HCT116 (cell line): ENCODE results near the gene GPR89B.

ENCODE experiments used
- CTCF ChIP-seq, 3 experiments: fragments of 200-600 bp in 1 of 3; sonication (generic) in 1 of 3; IDR thresholded peaks in 2 of 3; conservative IDR thresholded peaks in 1 of 3; 2 replicates each; pipeline ENCODE4 v1.5.1; 2012 to 2017; ENCODE audit warnings: low read depth in 2 of 3, low read length in 2 of 3, antibody characterized with exemption in 1 of 3, borderline replicate concordance in 1 of 3, control low read depth in 1 of 3, mild to moderate bottlenecking in 1 of 3, mixed read lengths in 1 of 3, mixed run types in 1 of 3, moderate library complexity in 1 of 3; ENCODE audit not compliant: insufficient read depth in 1 of 3
- EZH2 ChIP-seq: fragments of 200-600 bp; sonication (generic); IDR thresholded peaks from 2 replicates; pipeline ENCODE4 v1.6.1; 2017; ENCODE audit warnings: antibody characterized with exemption, mixed run types
- EZH2phosphoT487 ChIP-seq: fragments of 200-600 bp; IDR thresholded peaks from 2 replicates; pipeline ENCODE4 v1.6.1; 2018; ENCODE audit warnings: antibody characterized with exemption, borderline replicate concordance
- MAX ChIP-seq: IDR thresholded peaks from 2 replicates; pipeline ENCODE4 v1.6.1; 2012
- POLR2A ChIP-seq: IDR thresholded peaks from 2 replicates; pipeline ENCODE4 v1.7.0; 2011; ENCODE audit warnings: borderline replicate concordance; ENCODE audit not compliant: insufficient read depth, insufficient read length; ENCODE audit errors: extremely low read depth
- POLR2AphosphoS5 ChIP-seq: IDR thresholded peaks from 2 replicates; pipeline ENCODE4 v1.6.1; 2011; ENCODE audit warnings: mild to moderate bottlenecking, low read depth, low read length, moderate library complexity
- SP1 ChIP-seq: IDR thresholded peaks from 2 replicates; pipeline ENCODE4 v1.6.1; 2012; ENCODE audit warnings: low read depth
- ZFX ChIP-seq: fragments of 450-650 bp; IDR thresholded peaks from 2 replicates; pipeline ENCODE4 v1.6.1; 2017
- ZNF274 ChIP-seq: fragments of 200-500 bp; sonication (Bioruptor generic); IDR thresholded peaks from 2 replicates; pipeline ENCODE4 v1.6.1; 2014; ENCODE audit warnings: mild to moderate bottlenecking, low read depth, low read length, inconsistent platforms

GRCh38 chr1:147902253-147902845 lies 25.9 kb upstream of the GPR89B start, which contains the start of gene GJA8:
- TF ChIP-seq CTCF (IDR thresholded peaks at IDR 0.05 in 2 of 3, conservative IDR thresholded peaks at IDR 0.05 in 1 of 3; ENCODE audit: borderline replicate concordance in 1 of 3, insufficient read depth in 1 of 3, low read depth in 2 of 3, low read length in 2 of 3) = no peak
- no peak for TF ChIP-seq POLR2A
- no peak for TF ChIP-seq ZFX
- no peak for TF ChIP-seq ZNF274
- TF ChIP-seq POLR2AphosphoS5 = no peak
- no peak for TF ChIP-seq SP1
- TF ChIP-seq EZH2phosphoT487 = no peak
- TF ChIP-seq MAX = no peak
- TF ChIP-seq EZH2 = no peak
